NCI-H187 treated with DMSO at 0.1 percent for 48 hours (cell line): ENCODE results near the gene ZNF224.

Experiments
- DNase-seq: peaks from one replicate; lab custom pipeline; 2025; lab: John Stamatoyannopoulos, UW

The ZNF224 gene

GRCh38 chr19:44131955-44132354 lies 37.8 kb downstream of the ZNF224 start:
- no peak for DNase-seq

GRCh38 chr19:44141191-44142058 lies 47.3 kb downstream of the ZNF224 start, which contains the start of gene ZNF234:
Gene ZNF234 (plus strand): TSS chr19:44141554. CDS start chr19:44144633, 3,079 bp downstream.
- peak; percentile 39 for DNase-seq

- DNase-seq: no peak
Measured at GRCh38 chr19:44142059-44142433, 47.9 kb downstream of the ZNF224 start.

GRCh38 chr19:44149776-44150175 lies 55.6 kb downstream of the ZNF224 start:
- no peak for DNase-seq

- no peak for DNase-seq
Measured at GRCh38 chr19:44151491-44151890, 57.3 kb downstream of the ZNF224 start.

GRCh38 chr19:44156475-44156874 lies 62.3 kb downstream of the ZNF224 start:
- DNase-seq: no peak
